ENCODE data around the gene TMEM62. TPM values are rescaled to one million over a fixed set of nuclear protein-coding genes. Genes with fewer than 3 reads are reported as not detected.
"Not testable (repeated sequence)": the region's sequence is repeated elsewhere in the genome, so short reads cannot be mapped to it uniquely, and the experiment has no call there.

The TMEM62 gene
- polyA plus RNA-seq, 5 donors, result 15.5 to 24.2 (median 20.5) TPM

DNA sequence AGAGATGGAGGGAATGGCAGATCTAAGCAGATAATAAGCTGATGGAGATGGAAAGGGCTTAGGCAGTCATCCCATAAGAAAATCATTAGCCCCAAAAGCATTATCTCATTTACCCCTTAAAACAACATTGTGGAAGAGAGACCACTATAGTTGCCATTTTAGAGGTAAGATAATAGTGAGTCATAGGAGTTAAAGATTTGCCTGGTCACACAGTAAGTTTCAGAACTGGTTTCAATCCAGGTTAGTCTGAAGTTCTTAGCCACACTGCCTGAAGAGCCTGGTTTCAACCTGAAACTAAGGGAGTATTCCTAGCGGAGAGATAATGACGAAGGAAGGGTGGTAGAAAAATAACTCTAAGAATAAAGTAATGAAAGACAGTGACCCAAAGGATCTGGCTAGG, 14.6 kb upstream of the TMEM62 start:
- DNase-seq, result no peak

DNA sequence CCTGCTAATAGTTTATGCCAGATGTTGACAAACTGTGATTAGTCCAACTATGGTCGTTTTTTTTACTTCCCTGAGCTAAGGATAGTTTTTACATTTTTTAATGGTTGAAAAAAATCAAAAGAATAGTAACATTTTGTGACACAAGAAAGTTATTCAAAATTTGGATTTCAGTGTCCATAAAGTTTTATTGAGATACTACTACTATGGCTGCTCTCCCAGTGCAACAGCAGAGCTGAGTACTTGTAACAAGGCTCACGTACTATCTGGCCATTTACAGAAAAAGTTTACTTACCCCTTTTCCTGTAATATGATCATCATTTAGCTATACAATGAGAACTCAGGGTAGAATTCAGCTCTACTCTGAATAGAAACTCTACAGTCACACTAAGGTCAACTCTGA, 11.5 kb upstream of the TMEM62 start:
- no peak for DNase-seq

DNA sequence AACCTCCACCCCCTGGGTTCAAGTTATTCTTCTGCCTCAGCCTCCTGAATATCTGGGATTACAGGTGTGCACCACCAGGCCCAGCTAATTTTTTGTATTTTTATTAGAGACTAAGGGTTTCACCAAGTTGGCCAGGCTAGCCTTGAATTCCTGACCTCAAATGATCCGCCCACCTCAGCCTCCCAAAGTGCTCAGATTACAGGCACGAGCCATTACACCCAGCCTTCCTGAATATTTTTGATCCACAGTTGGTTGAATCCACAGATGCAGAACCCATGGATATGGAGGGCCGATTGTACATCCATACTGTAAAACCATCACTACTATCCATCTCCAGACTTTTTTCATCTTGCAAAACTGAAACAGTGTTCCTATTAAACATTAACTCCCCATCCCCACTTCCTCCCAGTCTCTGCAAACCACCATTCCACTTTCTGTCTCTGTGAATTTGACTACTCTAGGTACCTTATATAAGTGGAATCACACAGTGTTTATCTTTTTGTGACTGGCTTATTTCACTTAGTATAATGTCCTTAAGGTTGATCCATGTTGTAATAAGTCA, 8.2 kb upstream of the TMEM62 start:
- DNase-seq, result no peak

DNA sequence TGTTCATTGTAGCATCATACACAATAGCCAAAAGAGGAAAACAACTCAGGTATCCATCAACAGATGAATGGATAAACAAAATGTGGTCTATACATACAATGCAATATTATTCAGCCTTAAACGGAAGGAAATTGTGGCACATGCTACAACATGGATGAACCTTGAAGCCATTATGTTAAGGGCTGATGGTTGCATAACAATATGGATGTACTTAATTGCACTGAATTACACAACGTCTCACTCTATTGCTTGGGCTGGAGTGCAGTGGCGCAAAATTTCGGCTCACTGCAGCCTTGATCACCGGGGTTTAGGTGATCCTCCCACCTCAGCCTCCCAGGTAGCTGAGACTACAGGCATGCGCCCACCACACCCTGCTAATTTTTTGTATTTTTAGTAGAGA, 7.0 kb upstream of the TMEM62 start:
- no peak for DNase-seq

DNA sequence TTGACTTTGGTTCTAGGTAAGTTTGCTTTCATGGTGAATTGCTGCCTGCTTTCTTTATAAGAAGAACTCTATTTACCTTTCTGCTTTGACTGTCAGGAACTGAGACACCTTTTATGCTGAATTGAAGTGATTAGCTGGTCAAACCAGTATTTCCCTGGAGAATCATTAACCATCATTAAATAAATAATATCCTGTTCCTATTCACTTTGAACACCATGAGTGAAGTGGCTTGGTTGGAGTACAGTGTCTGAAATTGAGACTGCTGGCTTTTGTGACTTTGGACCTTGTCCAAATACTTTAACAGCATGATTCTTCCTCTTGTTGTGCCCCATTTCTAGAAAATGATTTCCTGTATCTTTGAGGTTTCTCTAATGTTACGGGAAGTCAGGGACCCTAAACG, 5.6 kb upstream of the TMEM62 start:
- peak in 1 of 2 donors; percentile 58 for DNase-seq

DNA sequence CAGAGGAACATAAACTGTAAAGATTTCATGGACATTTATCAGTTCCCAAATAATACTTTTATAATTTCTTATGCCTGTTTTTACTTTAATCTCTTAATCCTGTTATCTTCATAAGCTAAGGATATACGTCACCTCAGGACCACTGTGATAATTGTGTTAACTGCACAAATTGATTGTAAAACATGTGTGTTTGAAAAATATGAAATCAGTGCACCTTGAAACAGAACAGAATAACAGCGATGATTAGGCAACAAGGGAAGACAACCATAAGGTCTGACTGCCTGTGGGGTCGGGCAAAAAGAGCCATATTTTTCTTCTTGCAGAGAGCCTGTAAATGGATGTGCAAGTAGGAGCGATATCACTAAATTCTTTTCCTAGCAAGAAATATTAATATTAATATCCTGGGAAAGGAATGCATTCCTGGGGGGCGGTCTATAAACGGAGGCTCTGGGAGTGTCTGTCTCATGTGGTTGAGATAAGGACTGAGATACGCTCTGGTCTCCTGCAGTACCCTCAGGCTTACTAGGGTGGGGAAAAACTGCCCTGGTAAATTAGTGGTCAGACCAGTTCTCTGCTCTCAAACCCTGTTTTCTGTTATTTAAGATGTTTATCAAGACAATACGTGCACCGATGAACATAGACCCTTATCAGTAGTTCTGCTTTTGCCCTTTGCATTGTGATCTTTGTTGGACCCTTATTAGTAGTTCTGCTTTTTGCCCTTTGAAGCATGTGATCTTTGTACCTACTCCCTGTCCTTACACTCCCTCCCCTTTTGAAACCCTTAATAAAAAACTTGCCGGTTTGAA, 5.0 kb upstream of the TMEM62 start:
- not testable (repeated sequence) for DNase-seq

DNA sequence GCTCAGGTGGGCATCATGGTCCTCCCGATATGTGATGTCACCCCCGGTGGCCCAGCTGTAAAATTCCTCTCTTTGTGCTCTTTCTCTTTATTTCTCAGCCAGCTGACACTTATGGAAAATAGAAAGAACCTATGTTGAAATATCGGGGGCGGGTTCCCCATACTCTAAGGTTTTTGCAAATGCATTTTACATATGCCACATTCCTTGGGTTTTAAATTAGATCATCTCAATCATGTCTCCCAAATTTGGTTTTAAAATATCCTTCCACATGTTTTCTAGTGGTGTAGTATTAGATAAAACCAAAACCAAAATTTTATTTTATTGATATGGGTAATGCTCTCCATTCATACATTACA, 4.4 kb upstream of the TMEM62 start:
- DNase-seq, result no peak

DNA sequence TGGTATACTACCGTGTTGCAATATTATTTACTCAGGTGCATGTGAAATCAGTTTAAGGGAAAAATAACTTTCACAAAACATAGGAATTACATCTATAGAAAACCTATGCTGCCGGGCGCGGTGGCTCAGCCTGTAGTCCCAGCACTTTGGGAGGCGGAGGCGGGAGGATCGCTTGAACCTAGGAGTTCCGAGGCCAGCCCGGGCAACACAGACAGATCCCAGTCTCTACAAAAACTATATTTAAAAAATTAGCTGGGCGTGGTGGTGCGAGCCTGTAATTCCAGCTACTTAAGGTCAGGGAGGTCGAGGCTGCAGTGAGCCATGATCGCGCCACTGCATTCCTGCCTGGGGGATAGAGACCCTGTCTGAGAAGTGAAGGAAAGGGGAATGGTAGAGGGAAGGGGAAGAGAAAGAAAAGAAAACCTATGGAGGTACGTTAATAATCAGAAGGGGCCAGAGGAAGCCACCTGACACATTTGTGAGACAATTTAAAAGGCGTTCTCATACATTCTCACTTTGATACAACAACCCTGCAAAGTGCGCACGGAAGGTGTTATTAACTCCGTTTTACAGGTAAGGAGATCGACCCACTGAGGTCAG, 456 bp upstream of the TMEM62 start:
- no peak for DNase-seq

DNA sequence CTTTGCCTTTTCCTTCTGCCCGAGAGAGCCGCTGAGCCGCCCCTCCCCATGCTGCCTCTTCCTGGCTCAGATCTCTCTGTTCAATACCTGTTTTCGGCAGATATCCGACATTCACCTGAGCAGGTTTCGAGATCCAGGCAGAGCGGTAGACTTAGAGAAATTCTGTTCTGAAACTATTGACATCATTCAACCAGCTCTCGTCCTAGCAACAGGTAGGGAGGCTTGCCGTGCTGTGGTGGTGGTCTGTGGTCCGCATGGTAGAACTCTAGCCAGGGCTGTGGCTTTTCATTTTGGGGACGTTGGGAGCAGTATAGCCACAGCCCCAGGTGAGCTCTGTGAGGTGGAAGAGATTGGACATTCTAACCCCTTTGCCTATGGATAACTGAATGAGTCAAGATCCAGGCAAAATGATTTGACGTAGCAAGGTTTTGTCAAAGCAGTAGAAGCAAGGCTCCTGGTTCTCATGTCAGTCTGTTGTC, 810 bp downstream of the TMEM62 start:
- no peak for DNase-seq

DNA sequence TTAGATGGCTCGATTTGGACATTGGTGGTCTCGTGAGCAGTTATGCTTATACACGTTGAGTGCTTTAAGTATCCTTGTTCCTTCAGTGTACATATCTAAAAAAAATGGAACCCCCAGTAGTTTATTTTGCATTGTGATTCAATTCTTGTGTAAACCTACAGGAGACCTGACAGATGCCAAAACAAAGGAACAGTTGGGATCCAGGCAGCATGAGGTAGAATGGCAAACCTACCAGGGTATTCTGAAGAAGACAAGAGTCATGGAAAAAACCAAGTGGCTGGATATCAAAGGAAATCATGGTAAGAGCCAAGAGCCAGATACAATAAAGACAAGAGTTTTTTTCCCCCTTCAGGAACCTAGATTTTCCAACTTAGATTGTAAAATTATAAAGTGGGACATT, 2.0 kb downstream of the TMEM62 start:
- no peak for DNase-seq

DNA sequence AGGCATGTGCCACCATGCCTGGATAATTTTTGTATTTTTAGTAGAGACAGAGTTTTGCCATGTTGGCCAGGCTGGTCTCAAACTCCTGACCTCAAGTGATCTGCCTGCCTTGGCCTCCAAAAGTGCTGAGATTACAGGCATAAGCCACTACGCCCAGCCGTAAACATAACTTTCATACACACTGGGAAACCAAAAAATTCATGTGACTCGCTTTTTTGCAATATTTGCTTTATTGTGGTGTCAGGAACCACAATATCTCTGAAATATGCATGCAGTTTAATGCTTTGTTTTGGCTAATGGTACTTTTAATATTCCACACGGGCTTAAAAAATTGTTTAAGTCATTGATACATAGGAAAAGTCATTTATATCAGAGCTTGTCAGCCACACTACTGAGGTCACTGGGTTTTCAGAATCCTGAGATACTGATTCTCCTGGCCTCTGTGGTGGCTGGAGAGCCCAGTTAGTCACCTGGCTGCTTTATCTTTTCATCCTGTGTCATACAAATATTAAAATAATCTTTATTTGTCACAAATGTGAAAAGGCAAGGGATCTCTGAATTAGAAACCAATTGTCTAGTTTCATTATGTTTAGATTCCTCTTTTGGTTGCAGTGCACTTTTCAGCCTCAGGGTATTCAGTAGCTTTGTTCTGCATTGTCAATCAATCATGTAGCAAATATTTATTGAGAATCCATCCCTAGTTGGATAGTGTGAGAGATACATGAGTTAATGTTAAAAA, 10.0 kb downstream of the TMEM62 start:
- DNase-seq, result no peak

DNA sequence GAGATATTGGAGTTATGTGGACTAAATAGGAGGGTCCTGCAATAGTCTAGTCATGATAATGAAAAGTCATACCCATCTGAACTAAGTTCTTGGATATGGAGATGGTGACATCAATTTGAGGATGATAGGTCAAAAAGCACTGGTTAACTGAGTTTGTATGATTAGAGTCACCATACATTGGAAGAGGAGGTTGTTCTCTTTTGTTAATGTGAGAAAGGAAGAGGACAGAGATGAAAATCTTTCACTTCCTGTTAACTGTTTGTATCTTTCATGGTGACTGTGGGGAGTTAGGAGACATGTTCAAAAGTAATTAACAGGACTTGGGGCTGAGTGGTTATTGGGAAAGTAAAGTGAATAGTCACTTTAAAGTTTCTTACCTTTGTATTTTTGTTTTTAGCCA, 11.1 kb downstream of the TMEM62 start:
- no peak for DNase-seq

DNA sequence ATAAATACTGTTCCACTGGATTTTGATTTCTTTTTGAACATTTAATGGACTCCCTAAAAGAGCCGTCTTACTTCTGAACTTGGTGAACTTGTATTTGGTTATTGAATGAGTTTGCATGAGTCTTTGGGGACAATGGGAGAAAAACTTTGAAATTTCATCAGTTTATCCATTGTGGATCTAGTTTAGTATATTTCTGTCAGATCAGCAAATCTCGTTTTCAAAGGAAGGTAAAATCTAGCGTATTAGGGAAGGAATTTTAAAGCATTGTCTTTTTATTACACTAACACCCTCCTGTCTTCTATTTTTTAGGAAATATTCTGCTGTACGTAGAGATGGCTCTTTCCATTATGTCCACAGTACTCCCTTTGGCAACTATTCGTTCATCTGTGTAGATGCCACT, 12.8 kb downstream of the TMEM62 start:
- no peak for DNase-seq

DNA sequence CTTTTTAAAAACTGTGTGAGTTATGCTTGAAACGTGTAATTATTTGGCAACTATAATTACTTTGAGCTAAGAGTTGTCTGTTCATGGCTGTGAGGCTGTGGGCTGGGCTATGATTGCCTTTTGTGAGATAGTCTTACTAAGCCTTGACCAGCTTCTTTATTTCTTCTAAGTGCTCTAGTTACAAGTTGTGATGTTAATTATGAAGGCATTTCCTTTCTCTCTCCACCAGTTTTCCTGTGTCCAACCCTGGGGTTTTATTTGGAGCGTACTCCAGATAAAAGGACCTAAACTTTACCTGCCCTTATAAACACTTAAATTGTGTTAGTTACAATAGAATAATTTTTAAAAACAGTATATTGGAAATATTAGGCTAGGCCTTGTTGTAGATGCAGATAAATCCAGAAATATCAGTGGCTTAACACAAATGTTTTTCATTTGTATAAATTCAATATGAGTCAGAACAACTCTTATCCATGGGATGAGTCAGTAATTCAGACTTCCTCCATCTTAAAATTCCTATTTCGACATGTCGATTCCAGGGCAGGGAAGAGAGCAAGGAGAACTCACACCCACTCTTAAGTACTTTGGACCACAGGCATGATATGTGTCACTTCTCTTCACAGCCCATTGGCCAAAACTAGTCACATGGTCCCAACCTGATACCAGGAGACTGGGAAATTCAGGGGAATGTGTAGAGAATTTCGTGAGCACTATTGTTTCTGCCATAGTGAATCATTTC, 17.0 kb downstream of the TMEM62 start:
- DNase-seq, result no peak

DNA sequence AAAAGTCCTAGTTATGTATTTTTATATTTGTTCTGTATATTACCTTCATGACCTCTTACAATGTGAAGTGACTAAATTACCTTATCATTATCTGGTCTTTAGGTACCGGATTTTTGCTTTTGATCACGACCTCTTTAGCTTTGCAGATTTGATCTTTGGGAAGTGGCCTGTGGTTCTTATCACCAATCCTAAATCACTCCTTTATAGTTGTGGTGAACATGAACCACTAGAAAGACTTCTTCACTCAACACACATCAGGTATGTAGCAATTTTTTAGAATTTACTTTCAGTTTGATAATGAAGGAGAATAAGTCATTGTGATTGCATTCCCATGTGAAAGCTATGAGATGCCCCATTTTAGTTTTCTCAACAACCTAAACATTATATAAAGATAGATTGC, 18.3 kb downstream of the TMEM62 start:
- DNase-seq, result no peak

DNA sequence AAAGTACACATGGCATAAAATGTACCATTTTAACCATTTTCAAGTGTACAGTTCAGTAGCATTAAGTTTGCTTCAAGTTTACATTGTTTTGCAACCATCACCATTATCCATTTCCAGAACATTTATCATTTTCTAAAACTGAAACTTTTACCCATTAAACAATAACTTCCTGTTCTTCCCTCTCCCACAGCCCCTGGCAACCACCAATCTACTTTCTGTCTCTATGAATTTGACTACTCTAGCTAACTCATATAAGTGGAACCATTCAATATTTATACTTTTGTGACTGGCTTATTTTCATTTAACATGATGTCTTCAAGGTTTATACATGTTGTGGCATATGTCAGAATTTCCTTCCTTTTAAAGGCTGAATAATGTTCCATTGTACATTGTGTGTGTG, 19.9 kb downstream of the TMEM62 start:
- DNase-seq, result no peak

DNA sequence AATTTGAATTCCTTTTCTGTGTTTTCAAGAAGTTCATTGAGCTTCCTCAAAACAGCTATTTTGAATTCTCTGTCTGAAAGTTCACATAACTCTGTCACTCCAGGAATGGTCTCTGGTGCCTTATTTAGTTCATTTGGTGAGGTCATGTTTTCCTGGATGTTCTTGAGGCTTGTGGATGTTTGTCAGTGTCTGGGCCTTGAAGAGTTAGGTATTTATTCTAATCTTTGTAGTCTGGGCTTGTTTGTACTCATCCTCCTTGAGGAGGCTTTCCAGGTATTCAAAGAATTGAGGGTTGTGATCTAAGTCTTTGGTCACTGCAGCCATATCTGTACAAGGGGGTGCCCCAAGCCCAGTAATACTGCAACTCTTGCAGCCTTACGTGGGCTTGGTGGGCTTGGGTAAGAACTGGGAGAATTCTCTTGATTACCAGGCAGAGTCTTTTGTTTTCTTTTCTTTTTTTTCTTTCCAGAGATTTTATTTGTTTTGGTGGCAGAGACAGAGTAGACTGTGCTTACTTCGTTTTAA, 32.5 kb downstream of the TMEM62 start:
- no peak for DNase-seq

DNA sequence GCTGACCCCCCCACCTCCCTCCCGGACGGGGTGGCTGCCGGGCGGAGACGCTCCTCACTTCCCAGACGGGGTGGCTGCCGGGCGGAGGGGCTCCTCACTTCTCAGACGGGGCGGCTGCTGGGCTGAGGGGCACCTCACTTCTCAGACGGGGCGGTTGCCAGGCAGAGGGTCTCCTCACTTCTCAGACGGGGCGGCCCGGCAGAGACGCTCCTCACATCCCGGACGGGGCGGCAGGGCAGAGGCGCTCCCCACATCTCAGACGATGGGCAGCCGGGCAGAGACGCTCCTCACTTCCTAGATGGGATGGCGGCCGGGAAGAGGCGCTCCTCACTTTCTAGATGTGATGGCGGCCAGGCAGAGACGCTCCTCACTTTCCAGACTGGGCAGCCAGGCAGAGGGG, 33.9 kb downstream of the TMEM62 start:
- DNase-seq, result not testable (repeated sequence)

DNA sequence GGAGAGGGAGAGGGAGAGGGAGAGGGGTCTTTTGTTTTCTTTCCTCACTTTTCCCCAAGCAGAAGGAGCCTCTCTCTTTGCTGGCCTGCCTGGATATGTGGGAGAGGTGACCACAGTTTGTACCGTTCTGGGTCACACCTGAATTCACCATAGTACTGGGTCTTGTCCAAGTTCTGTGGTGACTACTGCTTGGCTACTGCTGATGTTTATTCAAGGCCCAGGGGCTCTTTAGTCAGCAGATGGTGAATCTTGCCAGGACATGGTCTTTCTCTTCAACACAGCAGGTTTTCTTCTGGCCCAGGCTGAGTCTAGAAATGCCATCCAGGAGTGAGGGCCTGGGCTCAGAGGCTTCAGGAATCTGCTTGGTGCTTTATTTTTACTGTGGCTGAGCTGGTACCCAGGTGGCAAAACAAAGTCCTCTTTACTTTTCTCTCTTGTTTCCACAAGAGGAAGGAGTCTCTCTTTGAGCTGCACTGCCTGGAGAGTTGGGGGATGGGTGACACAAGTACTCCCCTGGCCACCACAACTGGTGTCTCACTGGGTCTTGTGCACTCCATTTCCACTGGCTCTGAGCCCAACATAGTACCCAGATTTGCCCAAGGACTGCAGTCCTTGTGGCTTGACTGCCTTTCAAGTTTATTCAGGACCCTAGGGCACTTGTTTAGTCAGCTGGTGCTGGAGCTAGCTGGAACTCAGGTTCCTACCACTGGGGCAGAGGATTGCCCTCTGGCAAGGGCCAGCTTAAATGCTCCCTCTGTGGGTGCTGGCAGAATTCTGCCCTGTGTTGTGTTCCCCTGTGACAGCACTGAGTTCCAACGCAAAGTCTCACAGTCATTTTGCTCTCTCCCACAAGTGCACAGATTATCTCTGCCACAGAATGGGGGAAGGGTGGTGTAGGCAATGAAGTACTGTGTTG, 35.1 kb downstream of the TMEM62 start:
- no peak for DNase-seq

DNA sequence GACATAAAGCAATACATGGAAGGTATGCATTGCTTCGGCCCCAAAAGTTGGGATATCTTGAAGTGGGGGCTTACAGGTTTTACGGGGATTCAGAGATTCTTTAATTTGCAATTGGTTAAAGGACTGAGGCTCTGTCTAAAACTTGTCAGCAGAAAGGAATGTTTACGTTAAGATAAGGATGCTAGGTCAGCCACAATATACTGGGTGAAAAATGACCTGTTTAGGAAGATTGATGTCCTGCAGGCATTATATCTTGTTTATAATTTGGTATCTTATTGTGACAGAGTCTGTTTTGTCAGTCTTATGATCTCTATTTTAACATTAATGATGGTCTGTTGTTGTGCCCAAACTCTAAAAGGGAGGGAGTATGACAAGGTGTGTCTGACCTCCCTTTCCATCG, 36.5 kb downstream of the TMEM62 start:
- no peak for DNase-seq

All from right lung (tissue), 5 donors.